HEK293 (cell line): ENCODE measurements around the gene PPP5C.

ENCODE experiments used
- BCL6B ChIP-seq: fragments of 450-650 bp; formaldehyde crosslinking; IDR thresholded peaks from 2 replicates; pipeline ENCODE4 v1.5.1; 2017; ENCODE audit warnings: missing biosample characterization, missing genetic modification characterization
- CTCF ChIP-seq: fragments of 450-650 bp; formaldehyde crosslinking; IDR thresholded peaks from 2 replicates; pipeline ENCODE4 v1.5.1; 2016; ENCODE audit warnings: missing biosample characterization, missing genetic modification characterization
- KLF10 ChIP-seq: fragments of 450-650 bp; IDR thresholded peaks from 2 replicates; pipeline ENCODE4 v1.5.1; 2018; ENCODE audit warnings: missing biosample characterization, mild to moderate bottlenecking, missing genetic modification characterization
- OVOL3 ChIP-seq: fragments of 450-650 bp; formaldehyde crosslinking; IDR thresholded peaks from 2 replicates; pipeline ENCODE4 v1.5.1; 2016; ENCODE audit warnings: missing biosample characterization, missing genetic modification characterization
- SETDB1 ChIP-seq: IDR thresholded peaks from one replicate; pipeline ENCODE4 v1.6.1; 2017; ENCODE audit warnings: mild to moderate bottlenecking, low read length, moderate library complexity, mixed read lengths; ENCODE audit not compliant: insufficient read length
- TCF7L2 ChIP-seq: IDR thresholded peaks from 2 replicates; pipeline ENCODE4 v1.6.1; 2011; ENCODE audit warnings: low read depth, mild to moderate bottlenecking, inconsistent platforms, low read length, moderate library complexity, borderline replicate concordance
- TRIM28 ChIP-seq: IDR thresholded peaks from 2 replicates; pipeline ENCODE4 v1.6.1; 2011; ENCODE audit warnings: low read length, control low read depth, borderline replicate concordance
- YY1 ChIP-seq: fragments of 450-650 bp; formaldehyde crosslinking; IDR thresholded peaks from 2 replicates; pipeline ENCODE4 v1.5.1; 2018; ENCODE audit warnings: missing biosample characterization, missing genetic modification characterization
- ZNF10 ChIP-seq: fragments of 450-650 bp; formaldehyde crosslinking; IDR thresholded peaks from 2 replicates; pipeline ENCODE4 v1.5.1; 2017; ENCODE audit warnings: missing biosample characterization, missing genetic modification characterization
- ZNF175 ChIP-seq: fragments of 450-650 bp; formaldehyde crosslinking; IDR thresholded peaks from 2 replicates; pipeline ENCODE4 v1.5.1; 2016; ENCODE audit warnings: missing biosample characterization, missing genetic modification characterization
- ZNF2 ChIP-seq: fragments of 450-650 bp; formaldehyde crosslinking; IDR thresholded peaks from 2 replicates; pipeline ENCODE4 v1.5.1; 2016; ENCODE audit warnings: missing biosample characterization, missing genetic modification characterization
- ZNF202 ChIP-seq: fragments of 450-650 bp; formaldehyde crosslinking; IDR thresholded peaks from 2 replicates; pipeline ENCODE4 v1.5.1; 2016; ENCODE audit warnings: missing biosample characterization, missing genetic modification characterization, borderline replicate concordance
- ZNF302 ChIP-seq: fragments of 450-650 bp; formaldehyde crosslinking; IDR thresholded peaks from 2 replicates; pipeline ENCODE4 v1.5.1; 2016; ENCODE audit warnings: missing biosample characterization, missing genetic modification characterization, low read depth
- ZNF747 ChIP-seq: fragments of 450-650 bp; formaldehyde crosslinking; IDR thresholded peaks from 2 replicates; pipeline ENCODE4 v1.5.1; 2016; ENCODE audit warnings: missing biosample characterization, missing genetic modification characterization

- TF ChIP-seq OVOL3 = no peak
- TF ChIP-seq BCL6B = no peak
- no peak for TF ChIP-seq CTCF (tag by site-specific recombination)
- no peak for TF ChIP-seq ZNF747
- TF ChIP-seq ZNF2 (tag by site-specific recombination) = no peak
- no peak for TF ChIP-seq TCF7L2
- TF ChIP-seq YY1 (tag by site-specific recombination) = no peak
- TF ChIP-seq SETDB1 = no peak
- TF ChIP-seq TRIM28 = no peak
- TF ChIP-seq ZNF202 (tag by site-specific recombination) = no peak
- TF ChIP-seq ZNF175 (tag by site-specific recombination) = no peak
- no peak for TF ChIP-seq KLF10 (tag by site-specific recombination)
- TF ChIP-seq ZNF10 (tag by site-specific recombination) = no peak
- TF ChIP-seq ZNF302 = no peak
Measured at GRCh38 chr19:46365561-46365960, 18.7 kb downstream of the PPP5C start.
